Measurements from ENCODE around the gene TNNT3. TPM values are rescaled to one million over a fixed set of nuclear protein-coding genes. Genes with fewer than 3 reads are reported as not detected.

The TNNT3 gene
- total RNA-seq, 2 experiments from 2014 or later: 6.6 to 9.7 TPM

GRCh38 chr11:1877211-1878136 is 42.0 kb upstream of the TNNT3 start:
- Mint-ChIP-seq H3K9me3 (no peaks in the 10 kb centered on the region), H3K27me3 (no peaks in the 10 kb centered on the region), H3K27ac (no peak overlapping the region), H3K4me1 (peaks cover 15% of the 10 kb centered on the region), H3K4me3 (no peak overlapping the region), H3K36me3 (ENCODE audit: low read depth) (no peaks in the 10 kb centered on the region)
- no peak for DNase-seq
- POLR2A ChIA-PET: interaction anchor here (1.0 to 1.5 kb wide), 3 partner anchors 10 to 24 kb away, joined by 3 to 6 read pairs (median 4); no protein-coding TSS in a partner anchor
- CTCF ChIA-PET: interaction anchor here (0.6 to 1.8 kb wide), 3 partner anchors 24 to 601 kb away, joined by 3 to 4 read pairs (median 4); no protein-coding TSS in a partner anchor

GRCh38 chr11:1878137-1879031 is 41.1 kb upstream of the TNNT3 start:
- DNase-seq: no peak
- Mint-ChIP-seq H3K4me1 (peaks cover 11% of the 10 kb centered on the region), H3K4me3 (no peak overlapping the region), H3K27ac (no peak overlapping the region), H3K36me3 (ENCODE audit: low read depth) (no peaks in the 10 kb centered on the region), H3K9me3 (no peaks in the 10 kb centered on the region), H3K27me3 (no peaks in the 10 kb centered on the region)
- ChIA-PET POLR2A (interaction anchor here (1.0 to 1.1 kb wide), 3 partner anchors 9 to 38 kb away, joined by 3 to 4 read pairs (median 3); no protein-coding TSS in a partner anchor), CTCF (interaction anchor here (0.6 kb wide), 1 partner anchor 602 kb away, joined by 3 read pairs; no protein-coding TSS in a partner anchor)

GRCh38 chr11:1879342-1879940 is 40.1 kb upstream of the TNNT3 start:
- Mint-ChIP-seq H3K4me3 (no peak overlapping the region), H3K27me3 (no peaks in the 10 kb centered on the region), H3K36me3 (ENCODE audit: low read depth) (no peaks in the 10 kb centered on the region), H3K9me3 (no peaks in the 10 kb centered on the region), H3K27ac (no peak overlapping the region), H3K4me1 (peaks cover 10% of the 10 kb centered on the region)
- DNase-seq: no peak
- ChIA-PET CTCF (no interaction called here), POLR2A (interaction anchor here (1.0 kb wide), 1 partner anchor 37 kb away, joined by 3 read pairs; no protein-coding TSS in a partner anchor)

GRCh38 chr11:1879941-1880720 is 39.4 kb upstream of the TNNT3 start:
- H3K27me3 Mint-ChIP-seq: no peaks in the 10 kb centered on the region
- POLR2A ChIA-PET: no interaction called here
- CTCF ChIA-PET: interaction anchor here (1.1 kb wide), 1 partner anchor 33 kb away, joined by 3 read pairs; no protein-coding TSS in a partner anchor
- H3K4me1 Mint-ChIP-seq: peaks cover 9% of the 10 kb centered on the region
- H3K9me3 Mint-ChIP-seq: no peaks in the 10 kb centered on the region
- DNase-seq: no peak
- H3K4me3 Mint-ChIP-seq: no peak overlapping the region
- H3K36me3 Mint-ChIP-seq (ENCODE audit: low read depth): no peaks in the 10 kb centered on the region
- H3K27ac Mint-ChIP-seq: peak overlapping the region; percentile 40

- H3K4me1 Mint-ChIP-seq: peaks cover 6% of the 10 kb centered on the region
- H3K36me3 Mint-ChIP-seq (ENCODE audit: low read depth): no peaks in the 10 kb centered on the region
- no peak for DNase-seq
- H3K27me3 Mint-ChIP-seq: no peaks in the 10 kb centered on the region
- POLR2A ChIA-PET: interaction anchor here (0.8 kb wide), 1 partner anchor 45 kb away, joined by 3 read pairs; no protein-coding TSS in a partner anchor
- CTCF ChIA-PET: interaction anchor here (1.1 to 3.7 kb wide), 7 partner anchors 10 to 187 kb away, joined by 3 to 39 read pairs (median 9); partner anchors contain the start of genes LSP1 and PRR33
- H3K9me3 Mint-ChIP-seq: no peaks in the 10 kb centered on the region
- peak overlapping the region; percentile 40 for H3K27ac Mint-ChIP-seq
- no peak overlapping the region for H3K4me3 Mint-ChIP-seq
These were observed 38.6 kb upstream of the TNNT3 start for GRCh38 chr11:1880746-1881441.

GRCh38 chr11:1881442-1882264 is 37.9 kb upstream of the TNNT3 start:
- Mint-ChIP-seq H3K9me3 (no peaks in the 10 kb centered on the region), H3K4me1 (peaks cover 6% of the 10 kb centered on the region), H3K27me3 (no peaks in the 10 kb centered on the region), H3K36me3 (ENCODE audit: low read depth) (no peaks in the 10 kb centered on the region), H3K27ac (no peak overlapping the region), H3K4me3 (no peak overlapping the region)
- ChIA-PET POLR2A (interaction anchor here (0.7 to 1.5 kb wide), 11 partner anchors 10 to 66 kb away, joined by 3 to 7 read pairs (median 4); partner anchors contain the start of genes MRPL23 and PRR33), CTCF (interaction anchor here (0.6 to 3.7 kb wide), 36 partner anchors 9 to 270 kb away, joined by 3 to 39 read pairs (median 4); partner anchors contain the start of genes H19, LSP1, PRR33 and TNNI2)
- no peak for DNase-seq

GRCh38 chr11:1882265-1883238 is 37.0 kb upstream of the TNNT3 start:
- ChIA-PET CTCF (interaction anchor here (0.6 to 3.7 kb wide), 35 partner anchors 8 to 269 kb away, joined by 3 to 39 read pairs (median 4); partner anchors contain the start of genes H19, LSP1, PRR33 and TNNI2), POLR2A (interaction anchor here (0.7 to 1.5 kb wide), 9 partner anchors 9 to 65 kb away, joined by 3 to 7 read pairs (median 4); partner anchors contain the start of genes MRPL23 and PRR33)
- DNase-seq: peak; percentile 75
- Mint-ChIP-seq H3K4me1 (peaks cover 12% of the 10 kb centered on the region), H3K9me3 (no peaks in the 10 kb centered on the region), H3K4me3 (no peak overlapping the region), H3K27ac (no peak overlapping the region), H3K27me3 (no peaks in the 10 kb centered on the region), H3K36me3 (ENCODE audit: low read depth) (peaks cover 4% of the 10 kb centered on the region)

GRCh38 chr11:1883346-1884302 is 35.9 kb upstream of the TNNT3 start:
- H3K4me1 Mint-ChIP-seq: peaks cover 21% of the 10 kb centered on the region
- no peak for DNase-seq
- H3K4me3 Mint-ChIP-seq: no peak overlapping the region
- peaks cover 15% of the 10 kb centered on the region for H3K36me3 Mint-ChIP-seq (ENCODE audit: low read depth)
- ChIA-PET POLR2A (no interaction called here), CTCF (interaction anchor here (0.6 to 3.7 kb wide), 10 partner anchors 14 to 176 kb away, joined by 3 to 39 read pairs (median 8); partner anchors contain the start of gene LSP1)
- H3K9me3 Mint-ChIP-seq: no peaks in the 10 kb centered on the region
- H3K27ac Mint-ChIP-seq: no peak overlapping the region
- H3K27me3 Mint-ChIP-seq: no peaks in the 10 kb centered on the region

- Mint-ChIP-seq H3K4me3 (no peak overlapping the region), H3K27me3 (no peaks in the 10 kb centered on the region), H3K4me1 (peaks cover 27% of the 10 kb centered on the region), H3K9me3 (no peaks in the 10 kb centered on the region), H3K36me3 (ENCODE audit: low read depth) (peaks cover 20% of the 10 kb centered on the region), H3K27ac (no peak overlapping the region)
- ChIA-PET CTCF (interaction anchor here (3.7 kb wide), 1 partner anchor 33 kb away, joined by 39 read pairs; the partner anchor contains the start of gene LSP1), POLR2A (no interaction called here)
- no peak for DNase-seq
These were observed 35.2 kb upstream of the TNNT3 start for GRCh38 chr11:1884303-1884700.
